K562 (cell line): ENCODE measurements around the gene BOLA1. TPM values are rescaled to one million over a fixed set of nuclear protein-coding genes. Genes with fewer than 3 reads are reported as not detected.

Source experiments
- ATF2 ChIP-seq: sonication (generic); formaldehyde crosslinking; IDR thresholded peaks from 2 replicates; pipeline ENCODE4 v1.8.1; 2022; ENCODE audit warnings: missing genetic modification reagents
- CBX5 ChIP-seq: IDR thresholded peaks from 2 replicates; pipeline ENCODE4 v1.6.1; 2014; ENCODE audit warnings: low read depth, borderline replicate concordance
- CEBPG ChIP-seq, 3 experiments: fragments of 200-800 bp in 1 of 3; sonication (Bioruptor generic) in 1 of 3; sonication (generic) in 1 of 3; formaldehyde crosslinking in 1 of 3; IDR thresholded peaks in 2 of 3; conservative IDR thresholded peaks in 1 of 3; 2 replicates each; pipeline versions ENCODE4 v1.6.1 to v1.8.0; 2016 to 2022; ENCODE audit warnings: missing compliant biosample characterization in 2 of 3, missing genetic modification characterization in 2 of 3, mild to moderate bottlenecking in 1 of 3, missing genetic modification reagents in 1 of 3
- CTBP1 ChIP-seq: fragments of 450-650 bp; IDR thresholded peaks from 2 replicates; pipeline ENCODE4 v1.6.1; 2016; ENCODE audit warnings: borderline replicate concordance
- E2F6 ChIP-seq, 2 experiments: IDR thresholded peaks; 2 replicates each; pipeline ENCODE4 v1.6.1; 2011; ENCODE audit warnings: borderline replicate concordance in 1 of 2, control low read depth in 1 of 2, low read depth in 1 of 2, low read length in 1 of 2, mild to moderate bottlenecking in 1 of 2, mixed read lengths in 1 of 2, moderate library complexity in 1 of 2; ENCODE audit not compliant: insufficient read depth in 1 of 2, insufficient read length in 1 of 2, poor library complexity in 1 of 2, severe bottlenecking in 1 of 2; ENCODE audit errors: extremely low read depth in 1 of 2
- FOSL1 ChIP-seq: fragments of 200-800 bp; sonication (Bioruptor generic); conservative IDR thresholded peaks from 2 replicates; pipeline ENCODE4 v1.6.1; 2016; ENCODE audit warnings: missing genetic modification characterization, missing compliant biosample characterization
- HDAC1 ChIP-seq, 2 experiments: fragments of 450-650 bp; IDR thresholded peaks; 2 replicates each; pipeline ENCODE4 v1.6.1; 2016 to 2017; ENCODE audit warnings: inconsistent platforms in 1 of 2, mild to moderate bottlenecking in 1 of 2, moderate library complexity in 1 of 2
- ILK ChIP-seq: fragments of 450-650 bp; IDR thresholded peaks from 2 replicates; pipeline ENCODE4 v1.6.1; 2016; ENCODE audit warnings: missing genetic modification characterization, low read depth, mild to moderate bottlenecking, missing compliant biosample characterization, moderate library complexity, borderline replicate concordance
- KAT2B ChIP-seq: IDR thresholded peaks from one replicate; pipeline ENCODE4 v1.6.1; 2012; ENCODE audit warnings: low read depth, mild to moderate bottlenecking, control low read depth, inconsistent platforms, low read length, moderate library complexity
- KLF6 ChIP-seq: fragments of 250-450 bp; sonication (Bioruptor Pico); IDR thresholded peaks from 2 replicates; pipeline ENCODE4 v1.4.0; 2020; ENCODE audit warnings: mild to moderate bottlenecking, moderate library complexity, borderline replicate concordance
- LCOR ChIP-seq: sonication (generic); formaldehyde crosslinking; IDR thresholded peaks from 2 replicates; pipeline ENCODE4 v1.8.0; 2022; ENCODE audit warnings: mild to moderate bottlenecking, missing genetic modification reagents
- MCM7 ChIP-seq, 2 experiments: fragments of 450-650 bp; IDR thresholded peaks; 2 replicates each; pipeline ENCODE4 v1.6.1; 2016 to 2018
- NCOA2 ChIP-seq, 2 experiments: fragments of 450-650 bp; IDR thresholded peaks; 2 replicates each; pipeline ENCODE4 v1.6.1; 2018; ENCODE audit warnings: mild to moderate bottlenecking in 2 of 2, moderate library complexity in 1 of 2; ENCODE audit not compliant: partially characterized antibody in 2 of 2
- PHF21A ChIP-seq: fragments of 450-650 bp; IDR thresholded peaks from 2 replicates; pipeline ENCODE4 v1.6.1; 2017; ENCODE audit warnings: low read depth, borderline replicate concordance
- PTBP1 ChIP-seq: fragments of 200-400 bp; formaldehyde crosslinking; IDR thresholded peaks from 2 replicates; pipeline ENCODE4 v1.6.1; 2017; ENCODE audit warnings: low read depth, low read length
- RBFOX2 ChIP-seq: fragments of 200-400 bp; formaldehyde crosslinking; IDR thresholded peaks from 2 replicates; pipeline ENCODE4 v1.6.1; 2017; ENCODE audit warnings: low read depth, mild to moderate bottlenecking, low read length, moderate library complexity
- RBM39 ChIP-seq: fragments of 200-400 bp; formaldehyde crosslinking; optimal IDR thresholded peaks from 2 replicates; pipeline ENCODE3; 2018; ENCODE audit warnings: low read depth, low read length
- RCOR1 ChIP-seq, 2 experiments: IDR thresholded peaks; 2 replicates each; pipeline ENCODE4 v1.6.1; 2012; ENCODE audit warnings: low read depth in 2 of 2, low read length in 2 of 2, borderline replicate concordance in 1 of 2, improper control_type of control experiment in 1 of 2
- TFAP4 ChIP-seq: sonication (generic); formaldehyde crosslinking; IDR thresholded peaks from 2 replicates; pipeline ENCODE4 v1.8.0; 2022; ENCODE audit warnings: missing genetic modification reagents, mild to moderate bottlenecking, moderate library complexity, borderline replicate concordance
- TOE1 ChIP-seq, 2 experiments: fragments of 450-650 bp in 1 of 2; sonication (generic) in 1 of 2; formaldehyde crosslinking in 1 of 2; IDR thresholded peaks; 2 replicates each; pipeline versions ENCODE4 v1.7.1 to v1.8.0; 2016 to 2022; ENCODE audit warnings: borderline replicate concordance in 2 of 2, mild to moderate bottlenecking in 2 of 2, antibody characterized with exemption in 1 of 2, inconsistent platforms in 1 of 2, low read depth in 1 of 2, missing genetic modification reagents in 1 of 2, moderate library complexity in 1 of 2
- ZNF347 ChIP-seq: fragments of 450-650 bp; formaldehyde crosslinking; IDR thresholded peaks from 2 replicates; pipeline ENCODE4 v1.4.0; 2020; ENCODE audit warnings: low read depth, mild to moderate bottlenecking, moderate library complexity
- ZNF436 ChIP-seq: fragments of 250-450, 450-650 bp; sonication (Bioruptor Pico); formaldehyde crosslinking; IDR thresholded peaks from 2 replicates; pipeline ENCODE4 v1.7.0; 2020; ENCODE audit warnings: mild to moderate bottlenecking
- ZNF699 ChIP-seq: fragments of 250-450 bp; sonication (Bioruptor Pico); IDR thresholded peaks from 2 replicates; pipeline ENCODE4 v1.8.0; 2021; ENCODE audit warnings: mild to moderate bottlenecking, moderate library complexity; ENCODE audit not compliant: insufficient replicate concordance
- ZNF764 ChIP-seq: fragments of 250-450 bp; sonication (Bioruptor Pico); IDR thresholded peaks from 2 replicates; pipeline ENCODE4 v1.4.0; 2020; ENCODE audit warnings: low read depth, mild to moderate bottlenecking, moderate library complexity
- polyA plus RNA-seq, 8 experiments: library from polyadenylated mRNA; depleted of rRNA in 4 of 8; stranded (reverse) in 5 of 8; unstranded in 3 of 8; fragments of >200 nt; fragmentation: Nextera tagmentation in 2 of 8; fragmentation: Illumina TruSeq in 1 of 8; extraction: Ambion mirVana in 2 of 8; extraction: Trizol in 1 of 8; gene quantifications; 2 replicates each; pipeline versions ENCODE4 v1.2.1 to v1.2.3, GENCODE V29; 2011 to 2014; ENCODE audit warnings: inconsistent platforms in 1 of 8, missing spikeins in 1 of 8
- total RNA-seq, 7 experiments: library from RNA; depleted of rRNA in 6 of 7; stranded (reverse); fragments of >200 nt in 6 of 7; fragmentation: Illumina TruSeq in 2 of 7; extraction: Trizol in 2 of 7; gene quantifications; 2 replicates each; pipeline versions ENCODE4 v1.2.1 to v1.2.3, GENCODE V29; 2011 to 2021; ENCODE audit warnings: low replicate concordance in 1 of 7

The BOLA1 gene
- total and polyA plus RNA-seq, 9 of the 15 experiments (the other 6 are each of a cell fraction or from before 2014, with no cell fraction given) = 0.18 to 1.2 (median 0.40) TPM; not detected in 2

- TF ChIP-seq TOE1 (IDR thresholded peaks at IDR 0.05; ENCODE audit: borderline replicate concordance) = no peak
- TF ChIP-seq TOE1 (CRISPR knock-in tag; IDR thresholded peaks at IDR 0.05; ENCODE audit: borderline replicate concordance, low read depth) = no peak
- peak; percentile 61; the same call in 1 of the 2 replicates for TF ChIP-seq TFAP4
- 0 out of 4 replicates have a peak, but pooled peaks of 1 of the 2 experiments have one; percentile 40 for TF ChIP-seq RCOR1 (IDR thresholded peaks at IDR 0.05; ENCODE audit: borderline replicate concordance in 1 of 2, low read depth in 2 of 2, low read length in 2 of 2)
- TF ChIP-seq CEBPG (CRISPR knock-in tag; IDR thresholded peaks at IDR 0.05) = no peak
- TF ChIP-seq CEBPG (tag; conservative IDR thresholded peaks at IDR 0.05 in 1 of 2, IDR thresholded peaks at IDR 0.05 in 1 of 2) = no peak
- peak in 1 of 2 experiments; percentile 51; a peak in 1 of 4 replicates for TF ChIP-seq HDAC1 (IDR thresholded peaks at IDR 0.05)
- TF ChIP-seq PTBP1 = no peak
- TF ChIP-seq NCOA2 (IDR thresholded peaks at IDR 0.05; ENCODE audit: partially characterized antibody in 2 of 2) = no peak
- TF ChIP-seq ZNF764 (CRISPR knock-in tag) = no peak
- no peak for TF ChIP-seq PHF21A
- TF ChIP-seq ILK (tag) = no peak
- 0 out of 2 replicates have a peak, but pooled peaks have one; percentile 35 for TF ChIP-seq LCOR (CRISPR knock-in tag)
- TF ChIP-seq KLF6 (CRISPR knock-in tag) = no peak
- TF ChIP-seq MCM7 (IDR thresholded peaks at IDR 0.05) = no peak
- TF ChIP-seq KAT2B = no peak
- no peak for TF ChIP-seq ZNF436
- TF ChIP-seq E2F6 (IDR thresholded peaks at IDR 0.05; ENCODE audit: borderline replicate concordance in 1 of 2, extremely low read depth in 1 of 2, insufficient read depth in 1 of 2, insufficient read length in 1 of 2, low read depth in 1 of 2, low read length in 1 of 2, poor library complexity in 1 of 2, severe bottlenecking in 1 of 2) = no peak
- TF ChIP-seq RBFOX2 = no peak
- TF ChIP-seq ZNF699 = no peak
- TF ChIP-seq CBX5 = no peak
- TF ChIP-seq CTBP1 = peak; percentile 71; the same call in 1 of the 2 replicates
- TF ChIP-seq FOSL1 (tag) = peak; percentile 94
- no peak for TF ChIP-seq RBM39
- TF ChIP-seq ATF2 (CRISPR knock-in tag) = no peak
- TF ChIP-seq ZNF347 (CRISPR knock-in tag) = no peak
These were observed 7.3 kb downstream of the BOLA1 start (continued) for GRCh38 chr1:149906570-149907075.
